Keratinocyte (primary cell): ENCODE measurements around the gene AKT1S1. TPM values are rescaled to one million over a fixed set of nuclear protein-coding genes. Genes with fewer than 3 reads are reported as not detected.

Experiments used
- DNase-seq: peaks from one replicate; pipeline ENCODE4 v3.0.0-alpha.2; 2011; ENCODE audit warnings: low read depth, missing footprints, low spot score
- FAIRE-seq: peaks from 2 replicates; lab custom pipeline; 2011; peaks lifted over from hg19 to GRCh38; lab: Jason Lieb, UNC
- H2AFZ ChIP-seq: 2 replicates; pipeline ENCODE4 v1.6.0; 2012; ENCODE audit warnings: low read length, control low read depth, inconsistent platforms; ENCODE audit not compliant: control insufficient read depth
- H3K27ac ChIP-seq: 2 replicates; pipeline ENCODE4 v1.5.1; 2011; ENCODE audit warnings: low read length; ENCODE audit not compliant: control insufficient read depth, insufficient read depth
- H3K27me3 ChIP-seq: 3 replicates; pipeline ENCODE4 v1.6.0; 2011; ENCODE audit warnings: low read length; ENCODE audit not compliant: control insufficient read depth, insufficient read depth; ENCODE audit errors: extremely low read depth
- H3K36me3 ChIP-seq, 2 experiments: 2 replicates in 1 of 2; 3 replicates in 1 of 2; pipeline ENCODE4 v1.5.1; 2011; ENCODE audit warnings: low read length in 2 of 2, mild to moderate bottlenecking in 1 of 2; ENCODE audit not compliant: control insufficient read depth in 2 of 2, insufficient read depth in 2 of 2; ENCODE audit errors: extremely low read depth in 1 of 2
- H3K4me1 ChIP-seq: 3 replicates; pipeline ENCODE4 v1.5.1; 2011; ENCODE audit warnings: low read length; ENCODE audit not compliant: control insufficient read depth, insufficient read depth; ENCODE audit errors: extremely low read depth
- H3K4me2 ChIP-seq: 3 replicates; pipeline ENCODE4 v1.6.0; 2011; ENCODE audit warnings: low read depth, low read length; ENCODE audit not compliant: control insufficient read depth, insufficient read depth; ENCODE audit errors: extremely low read depth
- H3K4me3 ChIP-seq, 3 experiments: fragments of 200-600 bp in 1 of 3; sonication (generic) in 1 of 3; 2 replicates in 2 of 3; 3 replicates in 1 of 3; pipeline ENCODE4 v1.5.1; 2011 to 2016; ENCODE audit warnings: low read length in 3 of 3, mild to moderate bottlenecking in 3 of 3, control low read depth in 2 of 3, inconsistent platforms in 1 of 3, low read depth in 1 of 3, mixed read lengths in 1 of 3, mixed run types in 1 of 3, moderate library complexity in 1 of 3; ENCODE audit not compliant: control insufficient read depth in 2 of 3, insufficient read depth in 2 of 3; ENCODE audit errors: extremely low read depth in 1 of 3
- H3K79me2 ChIP-seq: 2 replicates; pipeline ENCODE4 v1.6.0; 2012; ENCODE audit warnings: low read length; ENCODE audit not compliant: control insufficient read depth, insufficient read depth
- H3K9ac ChIP-seq: 3 replicates; pipeline ENCODE4 v1.6.0; 2011; ENCODE audit warnings: low read length; ENCODE audit not compliant: control insufficient read depth, insufficient read depth; ENCODE audit errors: extremely low read depth
- H3K9me1 ChIP-seq: 3 replicates; pipeline ENCODE4 v1.6.0; 2011; ENCODE audit warnings: low read length; ENCODE audit not compliant: control insufficient read depth, insufficient read depth; ENCODE audit errors: extremely low read depth
- H3K9me3 ChIP-seq: 2 replicates; pipeline ENCODE4 v1.5.1; 2012; ENCODE audit warnings: low read depth, low read length; ENCODE audit not compliant: control insufficient read depth
- H4K20me1 ChIP-seq: 3 replicates; pipeline ENCODE4 v1.6.0; 2011; ENCODE audit warnings: low read length; ENCODE audit not compliant: control insufficient read depth, insufficient read depth; ENCODE audit errors: extremely low read depth
- CTCF ChIP-seq, 3 experiments: IDR thresholded peaks in 1 of 3; conservative IDR thresholded peaks in 1 of 3; optimal IDR thresholded peaks in 1 of 3; 2 replicates in 2 of 3; 3 replicates in 1 of 3; pipeline versions ENCODE3 to v1.5.1; 2011; ENCODE audit warnings: low read length in 3 of 3, mild to moderate bottlenecking in 3 of 3, moderate library complexity in 2 of 3, control low read depth in 1 of 3, inconsistent platforms in 1 of 3; ENCODE audit not compliant: insufficient read depth in 2 of 3; ENCODE audit errors: extremely low read depth in 1 of 3
- EZH2 ChIP-seq: IDR thresholded peaks from one replicate; pipeline ENCODE4 v1.6.1; 2012; ENCODE audit warnings: inconsistent platforms, mild to moderate bottlenecking, low read length, moderate library complexity
- dilution Hi-C: fragments of 300-500 bp; cut with MboI; formaldehyde crosslinking; loops from one replicate; pipeline ENCODE4 v1.7.0; 2020; ENCODE audit warnings: low sequenced_read_pairs; ENCODE audit not compliant: extremely low pct_ligation_motif_present
- polyA plus RNA-seq, 5 experiments: library from polyadenylated mRNA; depleted of rRNA in 3 of 5; stranded (reverse) in 3 of 5; stranded (forward) in 1 of 5; unstranded in 1 of 5; fragments of >200 nt; gene quantifications; 1 replicate in 1 of 5; 2 replicates in 3 of 5; 3 replicates in 1 of 5; pipeline versions ENCODE4 v1.2.1 to v1.2.3, GENCODE V29; 2011 to 2012; ENCODE audit warnings: missing spikeins in 2 of 5, low read depth in 1 of 5, low replicate concordance in 1 of 5

AKT1S1 gene
- polyA plus RNA-seq, 1 donor (not counting 4 experiments of a cell fraction or from before 2014, with no cell fraction given) = 27.2 TPM

DNA sequence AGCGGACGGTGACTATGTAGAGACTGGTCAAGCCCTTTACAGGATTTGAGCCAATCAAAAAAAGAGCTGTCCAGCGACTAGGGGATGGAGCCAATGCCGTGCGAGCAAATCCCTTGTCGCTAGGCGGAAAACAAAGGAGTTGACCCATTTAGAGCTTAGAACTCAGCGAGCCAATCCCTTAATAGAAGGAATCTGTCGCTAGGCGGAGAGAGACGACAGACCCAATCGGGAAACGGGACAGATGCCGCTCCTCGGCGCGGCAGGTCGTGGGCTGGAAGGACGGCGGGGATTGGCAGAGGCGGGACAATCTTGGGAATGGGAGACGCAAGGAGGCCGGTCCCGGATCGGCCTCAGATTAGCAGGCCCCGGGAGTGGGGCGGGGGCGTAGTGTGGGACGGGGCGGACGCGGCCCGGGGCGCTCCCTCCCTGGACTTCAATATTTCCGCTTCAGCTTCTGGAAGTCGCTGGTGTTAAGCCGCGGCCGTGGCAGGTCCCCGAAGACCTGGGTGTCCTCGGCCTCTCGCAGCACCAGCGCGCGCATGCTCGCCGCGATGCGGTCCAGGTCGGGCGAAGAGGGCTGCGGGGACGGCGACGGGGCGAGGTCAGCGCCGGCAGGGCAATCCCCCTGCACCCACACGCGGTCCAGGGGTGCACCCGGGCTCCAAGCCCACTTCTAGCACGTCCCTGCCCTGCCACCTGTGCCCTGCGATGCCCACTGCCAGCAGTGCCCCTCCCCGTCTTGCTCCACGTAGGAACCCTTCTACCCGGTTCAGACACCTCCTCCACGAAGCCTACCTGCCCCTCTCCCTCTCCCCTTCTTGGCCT, 7.5 kb downstream of the AKT1S1 start:
- peak; percentile 97 for DNase-seq
- Histone ChIP-seq H3K27ac (peak overlapping the region; percentile 42), H3K9ac (peak overlapping the region; percentile 53), H2AFZ (no peak overlapping the region), H4K20me1 (peaks cover 5% of the 10 kb centered on the region), H3K4me2 (peak overlapping the region; percentile 69), H3K79me2 (peaks cover 36% of the 10 kb centered on the region), H3K9me1 (no peaks in the 10 kb centered on the region), H3K9me3 (no peaks in the 10 kb centered on the region), H3K36me3 (peaks cover 15 to 29% of the 10 kb centered on the region in 2 experiments), H3K4me3 (peak overlapping the region; percentile 11 to 52 (median 29)), H3K27me3 (no peaks in the 10 kb centered on the region), H3K4me1 (peaks cover 31% of the 10 kb centered on the region)
- dilution Hi-C loops = no loop called here
- TF ChIP-seq CTCF (optimal IDR thresholded peaks at IDR 0.05 in 1 of 3, IDR thresholded peaks at IDR 0.05 in 1 of 3, conservative IDR thresholded peaks at IDR 0.05 in 1 of 3; ENCODE audit: extremely low read depth in 1 of 3, insufficient read depth in 2 of 3, low read length in 3 of 3) = no peak
- TF ChIP-seq EZH2 = no peak
- peak; percentile 99 for FAIRE-seq

DNA sequence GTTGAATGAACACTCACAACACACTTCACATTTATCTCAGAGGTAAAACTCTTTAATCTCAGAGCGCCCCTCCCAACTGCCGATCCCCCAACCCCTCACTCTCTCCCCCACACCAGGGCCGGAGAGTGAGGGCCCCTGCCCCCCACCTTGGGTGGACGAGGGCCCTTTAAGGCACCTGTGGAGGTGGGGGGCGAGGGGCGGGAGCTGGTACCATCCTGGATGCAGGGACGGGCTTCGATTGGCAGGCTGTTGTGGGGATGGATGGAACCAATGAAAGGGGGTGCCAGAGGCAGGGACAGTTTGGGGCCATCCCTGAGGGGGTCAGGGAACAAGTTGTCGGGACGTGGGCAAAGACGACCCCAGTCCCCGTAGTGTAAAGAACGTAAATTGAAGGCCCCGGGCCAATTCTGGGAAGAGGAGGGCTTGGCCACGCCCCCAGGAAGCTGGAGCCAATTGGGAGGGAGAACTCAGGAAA, 8.1 kb downstream of the AKT1S1 start:
- no peak overlapping the region for H3K9ac ChIP-seq
- H2AFZ ChIP-seq = no peak overlapping the region
- dilution Hi-C loops = no loop called here
- no peak for TF ChIP-seq CTCF (optimal IDR thresholded peaks at IDR 0.05 in 1 of 3, IDR thresholded peaks at IDR 0.05 in 1 of 3, conservative IDR thresholded peaks at IDR 0.05 in 1 of 3; ENCODE audit: extremely low read depth in 1 of 3, insufficient read depth in 2 of 3, low read length in 3 of 3)
- no peak for TF ChIP-seq EZH2
- FAIRE-seq = no peak
- peak overlapping the region; percentile 26 for H3K27ac ChIP-seq
- peak overlapping the region in 2 of 3 experiments; percentile 21 to 28 for H3K4me3 ChIP-seq
- H4K20me1 ChIP-seq = peaks cover 9% of the 10 kb centered on the region
- H3K4me2 ChIP-seq = peak overlapping the region; percentile 64
- no peaks in the 10 kb centered on the region for H3K9me3 ChIP-seq
- H3K36me3 ChIP-seq = peaks cover 14 to 31% of the 10 kb centered on the region in 2 experiments
- H3K4me1 ChIP-seq = peaks cover 26% of the 10 kb centered on the region
- H3K27me3 ChIP-seq = no peaks in the 10 kb centered on the region
- peaks cover 36% of the 10 kb centered on the region for H3K79me2 ChIP-seq
- no peaks in the 10 kb centered on the region for H3K9me1 ChIP-seq
- no peak for DNase-seq
